Astrocyte (in vitro differentiated cells and primary cell): Measurements from ENCODE around the gene GABRR3. TPM values are rescaled to one million over a fixed set of nuclear protein-coding genes. Genes with fewer than 3 reads are reported as not detected.

ENCODE experiments used
- DNase-seq: peaks from one replicate; pipeline ENCODE4 v3.0.0-alpha.2; 2010; ENCODE audit warnings: low read depth
- FAIRE-seq: peaks from 2 replicates; lab custom pipeline; 2011; peaks lifted over from hg19 to GRCh38; lab: Jason Lieb, UNC
- H2AFZ ChIP-seq: 2 replicates; pipeline ENCODE4 v1.6.0; 2012; ENCODE audit warnings: low read depth, low read length, inconsistent platforms
- H3K27ac ChIP-seq: 2 replicates; pipeline ENCODE4 v1.5.1; 2011; ENCODE audit warnings: low read depth, low read length, inconsistent platforms
- H3K27me3 ChIP-seq: 2 replicates; pipeline ENCODE4 v1.6.0; 2011; ENCODE audit warnings: low read length, inconsistent platforms; ENCODE audit not compliant: insufficient read depth
- H3K36me3 ChIP-seq: 2 replicates; pipeline ENCODE4 v1.5.1; 2011; ENCODE audit warnings: low read length, inconsistent platforms; ENCODE audit not compliant: insufficient read depth
- H3K4me1 ChIP-seq: 2 replicates; pipeline ENCODE4 v1.5.1; 2011; ENCODE audit warnings: low read length, inconsistent platforms; ENCODE audit not compliant: insufficient read depth
- H3K4me2 ChIP-seq: 2 replicates; pipeline ENCODE4 v1.6.0; 2012; ENCODE audit warnings: low read length, inconsistent platforms
- H3K4me3 ChIP-seq: 2 replicates; pipeline ENCODE4 v1.5.1; 2011; ENCODE audit warnings: low read depth, mild to moderate bottlenecking, low read length, inconsistent platforms; ENCODE audit not compliant: insufficient read depth
- H3K79me2 ChIP-seq: 2 replicates; pipeline ENCODE4 v1.6.0; 2012; ENCODE audit warnings: mild to moderate bottlenecking, low read length, inconsistent platforms; ENCODE audit not compliant: insufficient read depth
- H3K9ac ChIP-seq: 2 replicates; pipeline ENCODE4 v1.6.0; 2012; ENCODE audit warnings: mild to moderate bottlenecking, low read length, inconsistent platforms
- H3K9me3 ChIP-seq: 2 replicates; pipeline ENCODE4 v1.5.1; 2012; ENCODE audit warnings: low read depth, mild to moderate bottlenecking, low read length, inconsistent platforms; ENCODE audit not compliant: insufficient read depth
- H4K20me1 ChIP-seq: 2 replicates; pipeline ENCODE4 v1.6.0; 2012; ENCODE audit warnings: low read length, inconsistent platforms; ENCODE audit not compliant: insufficient read depth
- H3K27ac Mint-ChIP-seq: one replicate; pipeline ENCODE4 v1.8.0; 2021; ENCODE audit warnings: mild to moderate bottlenecking, mixed read lengths; ENCODE audit not compliant: unreplicated experiment
- H3K27me3 Mint-ChIP-seq: one replicate; pipeline ENCODE4 v1.8.0; 2021; ENCODE audit warnings: low read depth, mixed read lengths; ENCODE audit not compliant: unreplicated experiment
- H3K36me3 Mint-ChIP-seq: one replicate; pipeline ENCODE4 v1.8.0; 2021; ENCODE audit warnings: low read depth, mixed read lengths; ENCODE audit not compliant: unreplicated experiment
- H3K4me1 Mint-ChIP-seq: one replicate; pipeline ENCODE4 v1.8.0; 2021; ENCODE audit warnings: low read depth, mixed read lengths; ENCODE audit not compliant: unreplicated experiment
- H3K4me3 Mint-ChIP-seq: one replicate; pipeline ENCODE4 v1.8.0; 2021; ENCODE audit warnings: mild to moderate bottlenecking, moderate library complexity, mixed read lengths; ENCODE audit not compliant: unreplicated experiment
- H3K9me3 Mint-ChIP-seq: one replicate; pipeline ENCODE4 v1.8.0; 2021; ENCODE audit warnings: mild to moderate bottlenecking, mixed read lengths; ENCODE audit not compliant: unreplicated experiment
- CTCF ChIP-seq: IDR thresholded peaks from 2 replicates; pipeline ENCODE4 v1.5.1; 2011; ENCODE audit warnings: low read depth, mild to moderate bottlenecking, inconsistent platforms, low read length, moderate library complexity; ENCODE audit not compliant: insufficient read depth
- EZH2 ChIP-seq: IDR thresholded peaks from 2 replicates; pipeline ENCODE4 v1.6.1; 2012; ENCODE audit warnings: mild to moderate bottlenecking, low read length, inconsistent platforms; ENCODE audit not compliant: insufficient read depth
- total RNA-seq: library from RNA; stranded (reverse); gene quantifications from 2 replicates; pipeline ENCODE4 v1.2.1, GENCODE V29; 2021

Gene GABRR3
- total RNA-seq, 1 donor from 2014 or later, result not detected

DNA sequence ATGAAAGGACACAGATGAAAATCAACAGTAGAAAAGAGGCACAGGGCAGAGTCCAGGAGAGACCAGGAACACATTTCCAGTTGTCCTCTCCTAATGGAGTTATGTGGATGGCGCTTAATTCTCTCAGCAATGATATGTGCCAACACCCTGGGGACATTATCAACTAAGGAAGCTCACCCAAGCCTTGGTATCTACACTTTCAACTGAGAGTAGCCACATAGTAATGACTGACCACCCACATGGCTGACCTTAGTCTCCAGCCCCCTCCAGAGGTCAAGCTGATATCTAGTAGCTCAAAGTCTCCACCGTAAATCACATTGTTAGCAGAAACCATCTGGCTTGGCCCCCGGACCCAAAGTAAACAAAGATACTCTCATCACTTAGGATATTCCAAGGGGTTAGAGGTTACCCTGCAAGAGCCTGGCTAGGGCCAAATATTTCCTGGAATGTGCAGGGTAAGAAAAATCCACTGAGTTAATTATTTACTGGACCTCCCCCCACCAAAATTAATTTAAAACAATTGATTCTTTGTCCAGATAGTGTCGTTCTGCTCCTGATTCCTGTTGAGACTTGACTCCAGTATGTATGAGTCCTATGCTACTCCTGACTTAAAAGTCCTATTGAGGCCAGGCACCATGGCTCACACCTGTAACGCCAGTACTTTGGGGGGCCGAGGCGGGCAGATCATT, 24.8 kb downstream of the GABRR3 start:
- Histone ChIP-seq H3K27me3 (no peaks in the 10 kb centered on the region), H3K79me2 (no peaks in the 10 kb centered on the region), H3K4me2 (no peak overlapping the region), H3K4me3 (no peak overlapping the region), H3K4me1 (no peaks in the 10 kb centered on the region), H3K9me3 (no peaks in the 10 kb centered on the region), H3K36me3 (no peaks in the 10 kb centered on the region), H2AFZ (no peak overlapping the region), H3K27ac (no peak overlapping the region), H4K20me1 (no peaks in the 10 kb centered on the region), H3K9ac (no peak overlapping the region)
- Mint-ChIP-seq H3K4me3 (no peak overlapping the region), H3K4me1 (peaks cover 6% of the 10 kb centered on the region), H3K36me3 (no peaks in the 10 kb centered on the region), H3K27me3 (no peaks in the 10 kb centered on the region), H3K27ac (no peak overlapping the region), H3K9me3 (peaks cover 1% of the 10 kb centered on the region)
- TF ChIP-seq CTCF, result no peak
- no peak for TF ChIP-seq EZH2
- DNase-seq, result no peak
- FAIRE-seq, result no peak

DNA sequence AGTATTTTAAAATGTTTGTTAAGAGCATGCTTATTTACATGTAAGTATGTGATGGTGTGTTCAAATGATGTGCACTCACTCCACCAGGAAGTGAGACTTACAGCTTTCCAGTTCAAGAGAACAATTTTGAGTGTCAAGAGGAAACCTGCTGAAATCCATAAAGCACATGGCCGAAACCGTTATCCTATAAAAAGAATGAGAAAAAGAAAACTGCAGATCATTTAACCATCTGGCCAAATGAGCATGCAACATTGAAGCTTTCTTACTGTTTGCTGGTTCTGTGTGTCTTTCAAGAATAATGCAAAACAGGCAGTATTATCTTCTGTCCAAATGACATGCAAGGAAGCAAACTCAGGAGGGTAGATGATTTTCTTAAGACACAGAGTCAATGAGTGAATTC, 26.3 kb downstream of the GABRR3 start:
- no peaks in the 10 kb centered on the region for H4K20me1 ChIP-seq
- TF ChIP-seq EZH2 (no peak), CTCF (no peak)
- Mint-ChIP-seq H3K4me1 (peaks cover 6% of the 10 kb centered on the region), H3K36me3 (no peaks in the 10 kb centered on the region), H3K27ac (no peak overlapping the region), H3K9me3 (peaks cover 1% of the 10 kb centered on the region), H3K4me3 (no peak overlapping the region), H3K27me3 (no peaks in the 10 kb centered on the region)
- H3K36me3 ChIP-seq, result no peaks in the 10 kb centered on the region
- no peak overlapping the region for H3K9ac ChIP-seq
- FAIRE-seq (no peak), DNase-seq (no peak)
- no peak overlapping the region for H3K4me3 ChIP-seq
- no peak overlapping the region for H3K27ac ChIP-seq
- no peak overlapping the region for H2AFZ ChIP-seq
- no peaks in the 10 kb centered on the region for H3K9me3 ChIP-seq
- H3K4me2 ChIP-seq, result no peak overlapping the region
- no peaks in the 10 kb centered on the region for H3K79me2 ChIP-seq
- H3K4me1 ChIP-seq, result no peaks in the 10 kb centered on the region
- H3K27me3 ChIP-seq, result no peaks in the 10 kb centered on the region

GRCh38 chr3:98005438-98005837, 29.7 kb downstream of the GABRR3 start:
- H3K4me3 Mint-ChIP-seq, result no peak overlapping the region

More at GRCh38 chr3:98005438-98005837, 29.7 kb downstream of the GABRR3 start:
- Histone ChIP-seq H3K4me3 (no peak overlapping the region), H3K27me3 (peaks cover 2% of the 10 kb centered on the region), H3K79me2 (no peaks in the 10 kb centered on the region), H3K27ac (no peak overlapping the region), H3K36me3 (no peaks in the 10 kb centered on the region), H3K9ac (no peak overlapping the region), H3K4me1 (no peaks in the 10 kb centered on the region), H2AFZ (no peak overlapping the region), H4K20me1 (no peaks in the 10 kb centered on the region), H3K4me2 (no peak overlapping the region), H3K9me3 (no peaks in the 10 kb centered on the region)
- Mint-ChIP-seq H3K27ac (no peak overlapping the region), H3K36me3 (no peaks in the 10 kb centered on the region), H3K27me3 (no peaks in the 10 kb centered on the region), H3K9me3 (no peaks in the 10 kb centered on the region), H3K4me1 (peaks cover 6% of the 10 kb centered on the region)
- FAIRE-seq, result no peak
- no peak for DNase-seq
- TF ChIP-seq CTCF, result no peak
- no peak for TF ChIP-seq EZH2
